Fibroblast of the aortic adventitia (primary cell): ENCODE measurements around the gene SLC25A11. TPM values are rescaled to one million over a fixed set of nuclear protein-coding genes. Genes with fewer than 3 reads are reported as not detected.
"Not testable (repeated sequence)": the region's sequence is repeated elsewhere in the genome, so short reads cannot be mapped to it uniquely, and the experiment has no call there.

Source experiments
- DNase-seq: peaks from one replicate; pipeline ENCODE4 v3.0.0-alpha.2; 2010; ENCODE audit warnings: low read depth
- H3K4me3 ChIP-seq: 2 replicates; pipeline ENCODE4 v1.5.1; 2011; ENCODE audit warnings: low read depth, mild to moderate bottlenecking, control low read depth, low read length, moderate library complexity
- total RNA-seq: library from RNA; depleted of rRNA; stranded (reverse); fragments of >200 nt; gene quantifications from 2 replicates; pipeline ENCODE4 v1.2.3, GENCODE V29; 2012; ENCODE audit warnings: low replicate concordance
- TF ChIP-seq, protein P1 (sequence below): IDR thresholded peaks from 2 replicates; pipeline ENCODE4 v1.5.1; 2011; ENCODE audit warnings: mild to moderate bottlenecking, low read length, control low read depth, inconsistent platforms; ENCODE audit not compliant: insufficient read depth

The SLC25A11 gene
- total RNA-seq, 1 donor: 49.9 TPM

- no peak overlapping the region for H3K4me3 ChIP-seq
- peak; percentile 18 for DNase-seq
- TF ChIP-seq, protein P1, sequence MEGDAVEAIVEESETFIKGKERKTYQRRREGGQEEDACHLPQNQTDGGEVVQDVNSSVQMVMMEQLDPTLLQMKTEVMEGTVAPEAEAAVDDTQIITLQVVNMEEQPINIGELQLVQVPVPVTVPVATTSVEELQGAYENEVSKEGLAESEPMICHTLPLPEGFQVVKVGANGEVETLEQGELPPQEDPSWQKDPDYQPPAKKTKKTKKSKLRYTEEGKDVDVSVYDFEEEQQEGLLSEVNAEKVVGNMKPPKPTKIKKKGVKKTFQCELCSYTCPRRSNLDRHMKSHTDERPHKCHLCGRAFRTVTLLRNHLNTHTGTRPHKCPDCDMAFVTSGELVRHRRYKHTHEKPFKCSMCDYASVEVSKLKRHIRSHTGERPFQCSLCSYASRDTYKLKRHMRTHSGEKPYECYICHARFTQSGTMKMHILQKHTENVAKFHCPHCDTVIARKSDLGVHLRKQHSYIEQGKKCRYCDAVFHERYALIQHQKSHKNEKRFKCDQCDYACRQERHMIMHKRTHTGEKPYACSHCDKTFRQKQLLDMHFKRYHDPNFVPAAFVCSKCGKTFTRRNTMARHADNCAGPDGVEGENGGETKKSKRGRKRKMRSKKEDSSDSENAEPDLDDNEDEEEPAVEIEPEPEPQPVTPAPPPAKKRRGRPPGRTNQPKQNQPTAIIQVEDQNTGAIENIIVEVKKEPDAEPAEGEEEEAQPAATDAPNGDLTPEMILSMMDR: no peak
These were observed 19.3 kb downstream of the SLC25A11 start for GRCh38 chr17:4920351-4921048.

DNA sequence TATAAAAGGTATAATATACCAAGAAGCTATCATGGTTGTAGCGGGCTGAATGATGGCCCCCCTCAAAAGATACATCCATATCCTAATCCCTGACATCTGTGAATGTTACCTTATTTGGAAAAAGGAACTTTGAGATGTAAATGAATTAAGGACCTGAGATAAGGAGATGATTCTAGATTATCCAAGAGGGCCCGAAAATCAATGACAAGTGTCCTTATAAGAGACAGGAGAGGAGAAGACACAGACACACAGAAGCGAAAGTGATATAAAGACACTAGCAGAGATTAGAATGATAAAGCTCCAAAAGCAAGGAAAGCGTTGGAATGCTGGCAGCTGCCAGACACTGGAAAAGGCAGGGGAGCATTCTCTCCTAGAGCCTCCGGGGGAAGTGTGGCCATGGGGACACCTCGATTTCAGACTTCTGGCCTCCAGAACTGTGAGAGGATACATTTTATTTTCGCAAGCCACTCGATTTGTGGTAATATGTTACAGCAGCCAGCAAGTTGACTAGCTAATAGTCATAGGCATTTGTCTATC lies 20.3 kb downstream of the SLC25A11 start:
- no peak for DNase-seq
- TF ChIP-seq, protein P1: no peak
- H3K4me3 ChIP-seq: no peak overlapping the region

DNA sequence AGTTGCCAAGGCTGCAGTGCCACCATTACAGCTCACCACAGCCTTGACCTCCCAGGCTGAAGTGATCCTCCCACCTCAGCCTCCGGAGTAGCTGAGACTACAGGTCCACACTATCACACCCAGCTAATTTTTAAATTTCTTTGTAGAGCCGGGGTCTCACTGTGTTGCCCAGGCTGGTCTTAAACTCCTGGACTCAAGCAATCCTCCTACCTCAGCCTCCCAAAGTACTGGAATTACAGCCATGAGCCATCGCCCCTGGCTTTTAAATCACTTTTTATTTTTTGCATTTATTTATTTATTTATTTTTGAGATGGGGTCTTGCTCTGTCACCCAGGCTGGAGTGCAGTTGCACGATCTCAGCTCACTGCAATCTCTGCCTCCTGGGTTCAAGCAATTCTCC lies 25.3 kb downstream of the SLC25A11 start:
- not testable (repeated sequence) for H3K4me3 ChIP-seq, DNase-seq

DNA sequence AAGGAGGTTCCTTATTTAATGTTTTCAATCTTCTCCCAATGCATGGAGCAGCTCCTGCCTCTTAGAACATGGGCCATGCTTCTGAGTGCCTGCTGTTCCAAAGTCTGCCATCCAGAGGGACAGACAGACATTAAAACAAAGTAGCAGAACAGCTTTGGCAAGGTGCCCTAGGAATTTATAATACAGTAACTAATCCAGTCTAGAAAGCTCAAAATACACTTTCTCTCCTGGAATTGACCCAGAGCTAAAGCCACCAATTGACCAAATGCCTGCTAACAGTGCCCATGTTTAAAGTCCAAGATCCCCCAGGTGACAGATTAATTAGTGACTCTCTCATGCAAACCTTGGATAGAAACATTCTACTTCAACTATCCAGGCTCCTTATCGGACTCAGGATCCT lies 25.9 kb downstream of the SLC25A11 start:
- DNase-seq: peak; percentile 32
- TF ChIP-seq, protein P1: no peak
- no peak overlapping the region for H3K4me3 ChIP-seq

GRCh38 chr17:4908711-4909496 lies 30.9 kb downstream of the SLC25A11 start:
- TF ChIP-seq, protein P1: peak; percentile 88
- no peak overlapping the region for H3K4me3 ChIP-seq
- peak; percentile 96 for DNase-seq

DNA sequence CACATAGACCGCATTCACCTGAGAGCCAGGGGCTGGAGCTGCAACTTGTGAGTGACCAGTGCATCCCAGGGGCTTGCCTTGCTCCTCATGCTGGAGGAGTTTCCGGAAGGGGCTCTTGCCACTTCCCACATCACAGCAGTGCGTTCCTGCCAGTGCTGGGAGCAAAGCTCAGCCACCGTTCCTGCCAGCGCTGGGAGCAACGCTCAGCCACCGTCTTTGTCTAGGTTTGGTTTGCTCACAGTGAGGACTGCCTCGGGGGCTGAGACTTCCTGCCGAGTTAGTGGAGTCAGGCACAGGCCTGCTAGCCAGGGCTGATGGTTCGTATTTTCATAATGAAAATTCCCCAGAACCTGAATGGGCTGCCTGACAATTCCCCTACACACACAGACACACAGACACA lies 31.5 kb downstream of the SLC25A11 start:
- no peak overlapping the region for H3K4me3 ChIP-seq
- peak; percentile 18 for DNase-seq
- TF ChIP-seq, protein P1: no peak

GRCh38 chr17:4906642-4907041 lies 33.2 kb downstream of the SLC25A11 start:
- not testable (repeated sequence) for H3K4me3 ChIP-seq, DNase-seq
